Caki2 (cell line): ENCODE data around the gene TAGAP. TPM values are rescaled to one million over a fixed set of nuclear protein-coding genes. Genes with fewer than 3 reads are reported as not detected.
"Not testable (repeated sequence)": the region's sequence is repeated elsewhere in the genome, so short reads cannot be mapped to it uniquely, and the experiment has no call there.

Source experiments
- DNase-seq: peaks from one replicate; pipeline ENCODE4 v3.0.0-alpha.2; 2015; ENCODE audit warnings: low read depth
- in situ Hi-C: cut with HindIII; loops from 2 replicates; pipeline ENCODE4 v1.10.0; 2016; ENCODE audit warnings: low sequenced_read_pairs, low pct_unique_long_range_greater_than_20kb, mixed read lengths
- total RNA-seq: library from RNA; depleted of rRNA; stranded (reverse); fragments of >200 nt; shearing (Covaris generic); gene quantifications from 2 replicates; pipeline ENCODE4 v1.2.3, GENCODE V29; 2014; ENCODE audit warnings: low replicate concordance

The TAGAP gene
- total RNA-seq, 1 experiment from 2014 or later: not detected

- DNase-seq: no peak
- in situ Hi-C loops: no loop called here
Measured at GRCh38 chr6:159056899-159057298, 12.1 kb upstream of the TAGAP start.

DNA sequence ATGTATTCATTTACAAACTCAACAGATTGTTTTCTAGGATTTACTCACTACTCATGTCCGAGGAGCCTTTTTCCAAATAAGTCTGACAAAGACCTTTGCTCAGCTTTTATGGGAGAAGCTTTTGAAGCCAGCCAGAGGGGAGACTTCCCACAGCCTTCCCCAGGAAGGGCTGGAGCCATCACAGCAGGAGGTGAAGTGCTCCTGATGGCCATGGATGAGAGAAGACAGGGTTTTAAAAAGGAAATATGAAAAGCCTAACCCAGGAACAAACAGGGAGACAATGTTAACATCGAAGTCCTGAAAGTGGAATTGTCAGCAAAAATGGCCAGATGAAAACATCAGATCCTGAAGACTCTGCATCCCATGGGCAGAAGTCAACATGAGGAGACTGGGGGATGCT, 11.6 kb upstream of the TAGAP start:
- DNase-seq: no peak
- in situ Hi-C loops: no loop called here

DNA sequence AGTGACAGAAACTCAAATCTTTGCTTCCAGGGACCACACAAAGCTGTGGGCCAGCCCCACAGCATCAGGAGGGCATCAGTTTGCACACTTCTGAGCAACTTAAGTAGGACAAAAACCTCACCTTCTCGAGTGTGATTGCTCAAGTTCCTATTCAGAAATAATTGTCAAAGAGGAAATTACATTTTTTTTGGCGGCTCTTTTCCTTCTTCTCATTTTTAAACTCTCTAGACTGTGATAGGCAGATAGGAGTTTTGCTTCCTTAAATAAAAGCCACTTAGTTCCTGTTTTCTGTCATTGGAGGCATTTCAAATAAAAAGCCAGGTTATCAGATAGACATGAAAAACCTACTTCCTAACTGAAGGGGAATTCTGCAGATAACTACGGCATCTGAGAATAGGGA, 11.2 kb upstream of the TAGAP start:
- in situ Hi-C loops: no loop called here
- DNase-seq: no peak

- in situ Hi-C loops: no loop called here
- DNase-seq: no peak
Measured at GRCh38 chr6:159053781-159054398, 9.1 kb upstream of the TAGAP start.

DNA sequence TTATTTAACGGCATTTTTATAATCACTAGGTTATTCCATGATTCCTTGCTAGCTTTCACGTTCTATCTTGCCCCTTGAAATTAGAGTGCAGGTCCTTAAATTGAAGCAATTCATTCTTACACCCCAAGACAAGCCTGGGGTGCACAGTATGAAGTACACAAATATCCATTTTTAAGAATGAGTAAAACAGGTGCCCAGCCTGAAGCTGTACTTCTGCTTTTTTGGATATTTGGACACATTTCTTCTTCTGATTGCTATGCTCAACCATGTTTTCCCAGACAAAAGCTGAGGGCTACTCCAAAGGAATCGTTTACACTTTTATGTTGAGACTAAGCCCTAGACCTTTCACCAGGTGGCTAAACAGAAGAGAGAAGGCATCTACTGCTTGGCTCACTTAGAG, 7.9 kb upstream of the TAGAP start:
- DNase-seq: no peak
- in situ Hi-C loops: no loop called here

- in situ Hi-C loops: no loop called here
- no peak for DNase-seq
Measured at GRCh38 chr6:159047891-159048685, 3.3 kb upstream of the TAGAP start.

DNA sequence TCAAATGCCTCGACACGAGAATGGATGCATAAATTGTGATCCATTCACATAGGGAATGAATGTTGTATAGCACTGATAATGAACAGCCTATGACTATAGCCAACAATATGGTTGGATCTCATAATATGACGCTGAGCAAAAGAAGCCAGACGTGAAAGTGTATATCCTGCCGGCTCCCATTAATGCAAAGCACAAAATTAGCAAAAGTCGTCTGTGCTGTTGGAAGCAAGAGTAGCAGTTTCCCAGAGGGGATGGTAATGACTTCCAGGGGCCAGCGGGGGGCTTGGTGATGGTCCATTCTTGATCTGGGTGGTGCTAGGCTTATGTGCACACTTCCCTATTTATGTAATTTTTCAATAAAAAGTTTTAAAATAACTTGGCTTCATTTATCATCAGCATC, 1.0 kb upstream of the TAGAP start:
- in situ Hi-C loops: no loop called here
- no peak for DNase-seq

GRCh38 chr6:159043947-159044346, 844 bp downstream of the TAGAP start:
- DNase-seq: no peak
- in situ Hi-C loops: no loop called here

- in situ Hi-C loops: no loop called here
- DNase-seq: no peak
Measured at GRCh38 chr6:159043251-159043650, 1.5 kb downstream of the TAGAP start.

- no peak for DNase-seq
- in situ Hi-C loops: no loop called here
Measured at GRCh38 chr6:159042826-159043181, 2.0 kb downstream of the TAGAP start.

DNA sequence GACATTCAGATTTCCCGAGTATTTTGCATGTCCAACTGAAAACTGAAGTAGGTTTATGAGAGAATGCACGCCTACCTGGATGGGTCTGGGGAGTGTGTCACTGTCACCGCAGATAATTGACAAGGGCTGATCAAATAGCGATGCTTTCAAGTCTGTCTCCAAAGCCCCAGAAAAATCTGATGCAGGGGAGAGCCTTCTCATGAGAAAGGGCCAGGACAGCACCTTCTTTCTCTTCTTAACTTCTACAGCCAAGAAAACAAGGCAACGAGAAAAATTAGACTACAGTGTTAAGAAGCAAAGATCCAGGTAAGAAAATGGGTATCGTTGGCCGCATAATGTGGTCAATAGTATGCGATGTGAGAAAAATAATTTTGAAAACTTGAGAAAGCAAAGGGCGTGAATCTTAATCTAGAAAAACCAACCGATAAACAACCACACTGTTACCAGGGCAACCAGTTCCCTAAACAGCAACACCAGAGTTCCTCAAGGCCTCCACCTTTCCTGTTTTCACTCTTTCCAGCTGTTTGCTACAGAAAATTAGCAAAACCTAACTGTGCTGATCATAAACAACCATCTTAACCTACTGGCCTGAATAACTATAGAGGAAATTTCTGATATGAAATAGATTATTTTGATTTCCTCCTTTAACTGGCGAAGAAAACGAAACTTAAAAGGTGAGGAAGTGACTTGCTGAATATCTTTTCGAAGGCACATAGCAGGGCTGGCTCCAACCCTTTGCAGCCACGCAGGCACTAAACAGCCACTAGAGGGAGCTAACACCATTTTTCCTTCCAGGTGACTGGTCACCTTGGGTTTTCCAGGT, 2.6 kb downstream of the TAGAP start:
- in situ Hi-C loops: no loop called here
- peak; percentile 64 for DNase-seq

DNA sequence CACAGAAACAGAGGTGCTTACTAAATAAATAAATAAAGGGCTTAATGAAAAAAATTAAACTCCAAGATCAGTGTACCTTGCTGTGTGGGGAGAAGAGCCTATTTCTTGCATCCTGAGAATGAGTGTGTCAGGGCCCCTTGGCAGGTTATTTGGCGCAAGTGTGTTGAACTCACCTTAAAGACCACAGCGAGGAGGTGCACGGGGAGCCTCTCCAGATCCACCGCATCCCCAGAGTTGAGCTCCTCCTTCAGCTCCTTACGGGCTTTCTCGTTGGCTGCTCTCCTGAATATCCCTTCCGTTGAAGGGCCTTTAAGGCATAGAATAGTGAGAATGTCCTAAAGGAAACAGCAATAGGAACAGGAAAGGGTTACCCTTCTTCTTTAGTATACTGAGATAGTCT, 3.6 kb downstream of the TAGAP start:
- in situ Hi-C loops: no loop called here
- DNase-seq: no peak

- in situ Hi-C loops: no loop called here
- no peak for DNase-seq
Measured at GRCh38 chr6:159039885-159040258, 4.9 kb downstream of the TAGAP start.

GRCh38 chr6:159038914-159039884, 5.6 kb downstream of the TAGAP start:
- DNase-seq: no peak
- in situ Hi-C loops: no loop called here

DNA sequence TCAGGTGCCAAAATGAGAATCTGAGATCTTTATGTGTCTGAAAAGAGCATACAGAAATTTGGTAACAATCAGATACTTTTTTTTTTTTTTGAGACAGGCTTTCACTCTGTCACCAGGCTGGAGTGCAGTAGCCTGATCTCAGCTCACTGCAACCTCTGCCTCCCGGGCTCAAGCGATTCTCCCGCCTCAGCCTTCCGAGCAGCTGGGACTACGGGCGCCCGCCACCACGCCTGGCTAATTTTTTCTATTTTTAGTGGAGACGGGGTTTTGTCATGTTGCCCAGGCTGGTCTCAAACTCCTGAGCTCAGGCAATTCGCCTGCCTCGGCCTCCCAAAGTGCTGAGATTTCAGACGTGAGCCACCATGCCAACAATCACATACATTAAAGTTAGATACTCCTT, 6.5 kb downstream of the TAGAP start:
- in situ Hi-C loops, DNase-seq: not testable (repeated sequence)

GRCh38 chr6:159037756-159038290, 7.0 kb downstream of the TAGAP start:
- in situ Hi-C loops: no loop called here
- no peak for DNase-seq

GRCh38 chr6:159036673-159037072, 8.1 kb downstream of the TAGAP start:
- no peak for DNase-seq
- in situ Hi-C loops: no loop called here

- in situ Hi-C loops: no loop called here
- no peak for DNase-seq
Measured at GRCh38 chr6:159035891-159036290, 8.9 kb downstream of the TAGAP start.
